Gastrocnemius medialis (tissue), 4 donors: ENCODE results near the gene PLCB1.

ENCODE experiments used
- CTCF ChIP-seq, 5 experiments: fragments of 450-650 bp in 3 of 5; fragments of 200-600 bp in 2 of 5; sonication (generic) in 2 of 5; IDR thresholded peaks in 4 of 5; conservative IDR thresholded peaks in 1 of 5; 1 replicate in 4 of 5; 2 replicates in 1 of 5; pipeline ENCODE4 v1.5.1; 2016 to 2019; ENCODE audit warnings: antibody characterized with exemption in 5 of 5, mild to moderate bottlenecking in 3 of 5, moderate library complexity in 3 of 5
- POLR2A ChIP-seq, 2 donors: fragments of 450-650 bp; IDR thresholded peaks; one replicate each; pipeline ENCODE4 v1.6.1; 2017; ENCODE audit warnings: antibody characterized with exemption in 2 of 2, mild to moderate bottlenecking in 2 of 2, moderate library complexity in 2 of 2

DNA sequence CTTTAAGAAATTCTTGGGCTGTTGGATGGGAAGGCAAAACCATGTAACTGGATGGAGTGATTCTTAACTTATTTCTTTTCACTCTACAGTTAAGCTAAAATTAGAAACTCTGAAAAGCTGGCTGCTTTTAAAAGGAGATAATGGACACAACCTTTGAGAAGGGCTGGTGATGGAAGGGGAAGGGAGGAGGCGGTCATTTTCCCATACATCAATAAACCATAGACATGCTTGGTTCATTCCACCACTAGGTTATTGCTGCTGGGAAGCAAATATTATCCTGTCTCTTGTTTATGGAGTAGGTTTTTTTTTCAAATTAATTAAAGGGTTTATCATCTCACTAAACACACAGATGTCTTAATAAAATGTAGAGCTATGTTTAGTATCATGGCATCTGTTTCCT is 76.2 kb downstream of the PLCB1 start:
- TF ChIP-seq CTCF (IDR thresholded peaks at IDR 0.05 in 4 of 5, conservative IDR thresholded peaks at IDR 0.05 in 1 of 5) (no peak), POLR2A (IDR thresholded peaks at IDR 0.05) (no peak)
